Ishikawa (cell line): Measurements from ENCODE around the gene FAM25G.

Experiments
- CEBPB ChIP-seq: IDR thresholded peaks from 2 replicates; pipeline ENCODE4 v1.6.1; 2012
- CREB1 ChIP-seq: IDR thresholded peaks from 2 replicates; pipeline ENCODE4 v1.6.1; 2012; ENCODE audit warnings: low read depth
- EGR1 ChIP-seq: IDR thresholded peaks from 2 replicates; pipeline ENCODE4 v1.6.1; 2012
- EP300 ChIP-seq: IDR thresholded peaks from 2 replicates; pipeline ENCODE4 v1.6.1; 2012; ENCODE audit warnings: borderline replicate concordance
- FOXM1 ChIP-seq: IDR thresholded peaks from 2 replicates; pipeline ENCODE4 v1.6.1; 2012; ENCODE audit warnings: low read depth, borderline replicate concordance
- NFIC ChIP-seq: IDR thresholded peaks from 2 replicates; pipeline ENCODE4 v1.6.1; 2012
- RAD21 ChIP-seq: IDR thresholded peaks from 2 replicates; pipeline ENCODE4 v1.6.1; 2012; ENCODE audit warnings: low read depth
- TAF1 ChIP-seq: IDR thresholded peaks from 2 replicates; pipeline ENCODE4 v1.6.1; 2012; ENCODE audit warnings: low read depth, mild to moderate bottlenecking
- TCF12 ChIP-seq: IDR thresholded peaks from 2 replicates; pipeline ENCODE4 v1.6.1; 2012; ENCODE audit warnings: low read depth
- TEAD4 ChIP-seq: IDR thresholded peaks from 2 replicates; pipeline ENCODE4 v1.6.1; 2012
- YY1 ChIP-seq: IDR thresholded peaks from 2 replicates; pipeline ENCODE4 v1.6.1; 2012; ENCODE audit warnings: low read depth
- ZBTB7A ChIP-seq: IDR thresholded peaks from 2 replicates; pipeline ENCODE4 v1.6.1; 2012; ENCODE audit warnings: low read depth
- TF ChIP-seq, protein P1 (sequence below): IDR thresholded peaks from 2 replicates; pipeline ENCODE4 v1.6.1; 2012
- TF ChIP-seq, protein P2 (sequence below): IDR thresholded peaks from 2 replicates; pipeline ENCODE4 v1.6.1; 2012; ENCODE audit warnings: low read depth, mild to moderate bottlenecking
- TF ChIP-seq, protein P3 (sequence below): IDR thresholded peaks from 2 replicates; pipeline ENCODE4 v1.6.1; 2012

Gene FAM25G

DNA sequence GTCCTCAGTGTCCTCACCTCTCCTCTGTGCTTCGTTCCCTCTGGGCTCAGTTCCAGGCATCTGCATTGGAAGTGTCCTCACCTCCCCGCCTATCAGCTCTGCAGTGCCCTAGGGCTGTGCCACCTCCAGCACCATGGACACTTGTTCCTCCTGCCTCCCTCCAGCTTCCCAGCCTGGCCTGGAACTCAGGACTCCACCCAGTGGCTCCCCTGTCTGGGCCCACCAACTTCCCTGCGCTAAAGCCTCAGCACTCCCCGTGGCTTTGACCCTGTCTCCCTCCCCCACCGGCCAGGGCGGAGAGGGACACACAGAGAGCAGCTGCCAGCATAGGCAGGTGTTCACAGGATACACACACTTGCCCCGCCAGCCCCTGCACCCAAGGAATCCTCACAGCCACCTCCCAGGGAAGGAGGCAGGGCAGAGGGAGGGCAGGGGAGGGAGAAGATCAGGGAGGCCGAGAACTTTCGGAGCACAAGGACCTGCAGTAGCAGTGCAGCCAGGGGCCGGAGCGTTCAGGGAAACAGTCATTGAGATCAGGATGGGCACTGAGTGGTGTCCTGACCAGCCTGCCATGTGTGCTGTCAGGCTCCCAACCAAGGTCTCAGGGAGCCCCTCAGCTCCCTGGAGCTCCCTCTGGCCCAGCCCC, 38.9 kb downstream of the FAM25G start:
- TF ChIP-seq, protein P1, sequence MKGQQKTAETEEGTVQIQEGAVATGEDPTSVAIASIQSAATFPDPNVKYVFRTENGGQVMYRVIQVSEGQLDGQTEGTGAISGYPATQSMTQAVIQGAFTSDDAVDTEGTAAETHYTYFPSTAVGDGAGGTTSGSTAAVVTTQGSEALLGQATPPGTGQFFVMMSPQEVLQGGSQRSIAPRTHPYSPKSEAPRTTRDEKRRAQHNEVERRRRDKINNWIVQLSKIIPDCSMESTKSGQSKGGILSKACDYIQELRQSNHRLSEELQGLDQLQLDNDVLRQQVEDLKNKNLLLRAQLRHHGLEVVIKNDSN, result no peak
- no peak for TF ChIP-seq EP300
- TF ChIP-seq YY1, result no peak

GRCh38 chr10:47451998-47452494, 39.5 kb downstream of the FAM25G start:
- TF ChIP-seq, protein P2, sequence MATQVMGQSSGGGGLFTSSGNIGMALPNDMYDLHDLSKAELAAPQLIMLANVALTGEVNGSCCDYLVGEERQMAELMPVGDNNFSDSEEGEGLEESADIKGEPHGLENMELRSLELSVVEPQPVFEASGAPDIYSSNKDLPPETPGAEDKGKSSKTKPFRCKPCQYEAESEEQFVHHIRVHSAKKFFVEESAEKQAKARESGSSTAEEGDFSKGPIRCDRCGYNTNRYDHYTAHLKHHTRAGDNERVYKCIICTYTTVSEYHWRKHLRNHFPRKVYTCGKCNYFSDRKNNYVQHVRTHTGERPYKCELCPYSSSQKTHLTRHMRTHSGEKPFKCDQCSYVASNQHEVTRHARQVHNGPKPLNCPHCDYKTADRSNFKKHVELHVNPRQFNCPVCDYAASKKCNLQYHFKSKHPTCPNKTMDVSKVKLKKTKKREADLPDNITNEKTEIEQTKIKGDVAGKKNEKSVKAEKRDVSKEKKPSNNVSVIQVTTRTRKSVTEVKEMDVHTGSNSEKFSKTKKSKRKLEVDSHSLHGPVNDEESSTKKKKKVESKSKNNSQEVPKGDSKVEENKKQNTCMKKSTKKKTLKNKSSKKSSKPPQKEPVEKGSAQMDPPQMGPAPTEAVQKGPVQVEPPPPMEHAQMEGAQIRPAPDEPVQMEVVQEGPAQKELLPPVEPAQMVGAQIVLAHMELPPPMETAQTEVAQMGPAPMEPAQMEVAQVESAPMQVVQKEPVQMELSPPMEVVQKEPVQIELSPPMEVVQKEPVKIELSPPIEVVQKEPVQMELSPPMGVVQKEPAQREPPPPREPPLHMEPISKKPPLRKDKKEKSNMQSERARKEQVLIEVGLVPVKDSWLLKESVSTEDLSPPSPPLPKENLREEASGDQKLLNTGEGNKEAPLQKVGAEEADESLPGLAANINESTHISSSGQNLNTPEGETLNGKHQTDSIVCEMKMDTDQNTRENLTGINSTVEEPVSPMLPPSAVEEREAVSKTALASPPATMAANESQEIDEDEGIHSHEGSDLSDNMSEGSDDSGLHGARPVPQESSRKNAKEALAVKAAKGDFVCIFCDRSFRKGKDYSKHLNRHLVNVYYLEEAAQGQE, result no peak

DNA sequence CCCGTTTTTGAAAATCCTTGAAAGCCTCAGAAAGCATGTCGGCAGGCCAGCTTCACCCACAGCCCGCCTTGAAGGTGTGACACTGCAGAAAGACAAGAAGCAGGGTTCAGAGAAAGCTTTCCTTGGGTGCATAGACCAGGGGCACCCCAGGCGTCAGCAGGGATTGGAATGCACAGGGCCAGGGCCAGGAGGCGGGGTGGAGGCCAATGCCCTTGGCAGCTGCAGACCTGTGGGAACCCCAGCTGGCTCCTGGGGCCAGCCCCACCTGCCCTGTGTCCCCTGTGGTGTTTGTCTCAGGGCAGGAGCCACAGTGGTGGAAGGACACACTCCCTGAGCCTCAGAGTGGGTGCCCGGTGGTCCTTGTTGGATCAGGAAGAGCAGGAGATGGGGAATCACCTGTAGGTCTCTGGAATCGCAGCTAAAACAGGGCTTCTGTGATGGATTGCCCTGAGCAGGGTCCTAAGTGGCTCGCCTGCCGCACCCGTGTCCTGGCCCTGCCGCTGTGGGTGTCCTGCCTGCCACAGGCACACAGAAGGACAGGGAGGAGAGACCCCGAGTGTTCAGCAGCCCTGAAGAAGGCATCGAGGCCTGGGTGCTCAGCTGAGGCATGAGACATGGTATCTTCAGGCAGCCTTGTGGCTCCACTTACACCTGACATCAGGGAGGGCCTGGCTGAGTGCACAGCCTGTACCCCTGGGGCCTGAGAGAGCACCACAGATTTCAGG, 40.1 kb downstream of the FAM25G start:
- TF ChIP-seq, protein P2, result no peak
- TF ChIP-seq EP300 (no peak), FOXM1 (no peak), TEAD4 (no peak), TAF1 (no peak), CEBPB (no peak), YY1 (no peak), TCF12 (no peak), NFIC (no peak), ZBTB7A (no peak), EGR1 (no peak), RAD21 (no peak)
- TF ChIP-seq, protein P1, result no peak

DNA sequence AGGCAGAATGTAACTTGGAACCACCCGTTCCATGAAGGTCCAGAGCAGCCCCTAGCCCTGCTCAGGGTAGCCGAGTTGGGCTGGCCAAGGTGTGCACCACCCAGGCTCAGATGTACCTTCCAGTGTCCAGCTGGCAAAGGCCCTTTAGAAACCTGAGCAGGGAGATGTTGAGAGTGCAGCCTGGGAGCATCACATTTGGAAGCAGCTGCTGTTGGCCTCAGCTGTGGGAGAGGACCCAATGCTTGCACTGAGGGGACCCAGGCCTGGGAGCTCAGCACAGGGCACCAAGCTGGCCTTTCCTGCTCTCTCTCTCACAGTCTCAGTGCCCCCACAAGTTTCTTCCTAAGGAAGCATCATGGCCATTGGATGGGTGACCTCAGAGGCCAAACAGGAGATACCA, 41.1 kb downstream of the FAM25G start:
- TF ChIP-seq FOXM1 (no peak), NFIC (no peak), ZBTB7A (no peak), TEAD4 (no peak), TCF12 (no peak), RAD21 (no peak), EGR1 (no peak)
- TF ChIP-seq, protein P2, result no peak
- TF ChIP-seq, protein P3, sequence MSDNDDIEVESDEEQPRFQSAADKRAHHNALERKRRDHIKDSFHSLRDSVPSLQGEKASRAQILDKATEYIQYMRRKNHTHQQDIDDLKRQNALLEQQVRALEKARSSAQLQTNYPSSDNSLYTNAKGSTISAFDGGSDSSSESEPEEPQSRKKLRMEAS, result no peak
- TF ChIP-seq, protein P1, result no peak

DNA sequence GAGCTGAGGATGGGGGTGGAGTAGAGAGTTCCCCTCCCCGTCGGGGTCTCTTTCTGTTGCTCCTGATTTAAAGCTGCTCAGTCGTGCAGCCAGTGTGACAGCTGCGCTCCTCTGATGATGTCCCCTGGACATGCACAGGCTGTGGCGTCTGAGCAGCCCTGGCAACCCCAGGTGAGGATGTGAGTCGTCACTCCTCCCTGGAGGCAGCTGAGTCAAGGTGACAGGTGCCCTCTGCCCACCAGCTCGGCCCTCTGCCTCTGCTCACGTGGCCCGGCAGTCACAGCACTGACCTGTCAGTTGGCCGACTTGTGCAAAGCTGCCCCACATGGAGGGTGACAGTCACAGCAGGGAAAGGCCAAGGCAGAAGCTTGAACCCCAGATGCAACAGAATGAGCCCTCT, 41.5 kb downstream of the FAM25G start:
- TF ChIP-seq EP300 (no peak), FOXM1 (no peak), TCF12 (no peak), NFIC (no peak), RAD21 (no peak), CEBPB (no peak), EGR1 (no peak), TEAD4 (no peak), YY1 (no peak), TAF1 (no peak), ZBTB7A (no peak), CREB1 (no peak)
- TF ChIP-seq, protein P3, result no peak
- TF ChIP-seq, protein P2, result no peak
- TF ChIP-seq, protein P1, result no peak
